ENCODE measurements around the gene PCNX2.

DNA sequence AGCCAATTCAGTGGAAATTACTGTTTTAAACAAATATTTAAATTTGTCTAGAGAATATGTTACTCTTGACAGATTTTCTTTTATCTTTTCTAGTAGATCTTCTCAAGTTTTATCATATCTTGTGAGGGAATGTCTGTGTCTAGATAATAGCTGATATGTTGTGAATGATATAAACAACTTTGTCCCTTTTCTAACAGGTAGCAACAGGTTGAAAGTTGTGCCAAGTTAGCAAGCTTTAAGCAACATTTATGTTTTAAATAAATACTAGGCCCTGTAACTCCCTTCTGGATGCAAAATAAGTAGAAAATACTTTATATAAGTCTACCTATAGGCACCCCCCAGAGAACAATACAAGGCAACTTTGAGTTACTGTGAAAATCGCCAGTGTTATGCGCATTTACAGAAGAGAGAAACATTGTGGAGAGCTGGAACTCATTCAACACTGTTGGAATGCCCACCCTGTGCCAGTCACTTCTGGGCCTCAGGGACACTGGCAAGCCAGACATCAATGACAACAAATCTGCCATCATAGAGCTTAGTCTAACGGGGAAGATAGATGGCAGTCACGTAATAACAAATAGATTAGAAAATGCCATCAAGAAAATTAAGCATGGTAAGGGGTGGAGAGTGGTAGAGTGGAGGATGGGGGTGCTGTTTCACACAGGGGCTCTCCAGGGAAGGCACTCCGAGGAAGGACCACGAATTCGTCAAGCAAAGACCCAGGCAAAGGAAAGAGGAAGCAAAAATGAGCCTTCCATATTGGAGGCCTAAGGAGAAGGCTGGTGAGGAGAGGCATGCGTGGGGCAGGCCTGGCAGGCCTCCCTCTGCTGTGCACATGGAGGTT, 36.4 kb upstream of the PCNX2 start:
- TF ChIP-seq CTCF (conservative IDR thresholded peaks at IDR 0.05) (no peak), ZFX (IDR thresholded peaks at IDR 0.05) (no peak)

All from C4-2B (cell line).